ENCODE data around the gene SH3TC1. TPM values are rescaled to one million over a fixed set of nuclear protein-coding genes. Genes with fewer than 3 reads are reported as not detected.

SH3TC1 gene
- polyA plus RNA-seq, 3 donors = 11.1 to 16.3 (median 14.2) TPM

GRCh38 chr4:8274066-8274652 is 75.1 kb downstream of the SH3TC1 start:
- no peak overlapping the region for H3K27ac ChIP-seq (ENCODE audit: low read depth, low read length)
- 82 to 89% (median 83%) methylated on average over 21 of the region's 21 CpGs for WGBS, 3 donors

GRCh38 chr4:8274765-8275547 is 75.9 kb downstream of the SH3TC1 start:
- 44 to 60% (median 44%) methylated on average over 19 of the region's 19 CpGs for WGBS, 3 donors
- no peak overlapping the region for H3K27ac ChIP-seq (ENCODE audit: low read depth, low read length)

- no peak overlapping the region for H3K27ac ChIP-seq (ENCODE audit: low read depth, low read length)
- WGBS, 3 donors = 72 to 73% (median 72%) methylated on average over 4 of the region's 4 CpGs
Measured at GRCh38 chr4:8275548-8275910, 76.4 kb downstream of the SH3TC1 start.

GRCh38 chr4:8276358-8277240 is 77.5 kb downstream of the SH3TC1 start:
- 48 to 67% (median 55%) methylated on average over 24 of the region's 24 CpGs for WGBS, 3 donors
- no peak overlapping the region for H3K27ac ChIP-seq (ENCODE audit: low read depth, low read length)

GRCh38 chr4:8277356-8278008 is 78.4 kb downstream of the SH3TC1 start:
- no peak overlapping the region for H3K27ac ChIP-seq (ENCODE audit: low read depth, low read length)
- 82 to 89% (median 89%) methylated on average over 10 to 11 of the region's 11 CpGs for WGBS, 3 donors

- no peak overlapping the region for H3K27ac ChIP-seq (ENCODE audit: low read depth, low read length)
- WGBS, 3 donors = 55 to 77% (median 57%) methylated on average over 6 of the region's 6 CpGs
Measured at GRCh38 chr4:8278009-8278395, 78.9 kb downstream of the SH3TC1 start.

- H3K27ac ChIP-seq (ENCODE audit: low read depth, low read length) = no peak overlapping the region
- 23 to 40% (median 26%) methylated on average over 17 of the region's 17 CpGs for whole genome bisulfite sequencing, 3 donors
Measured at GRCh38 chr4:8278421-8279287, 79.6 kb downstream of the SH3TC1 start.

GRCh38 chr4:8279321-8280157 is 80.4 kb downstream of the SH3TC1 start:
- WGBS, 3 donors = 74 to 83% (median 80%) methylated on average over 22 of the region's 22 CpGs
- no peak overlapping the region for H3K27ac ChIP-seq (ENCODE audit: low read depth, low read length)

GRCh38 chr4:8280158-8280875 is 81.2 kb downstream of the SH3TC1 start:
- H3K27ac ChIP-seq (ENCODE audit: low read depth, low read length) = no peak overlapping the region
- WGBS, 3 donors = 86 to 90% (median 88%) methylated on average over 24 to 25 of the region's 25 CpGs

- no peak overlapping the region for H3K27ac ChIP-seq (ENCODE audit: low read depth, low read length)
- WGBS, 3 donors = 81 to 91% (median 89%) methylated on average over 15 of the region's 15 CpGs
Measured at GRCh38 chr4:8280876-8281440, 81.9 kb downstream of the SH3TC1 start.

GRCh38 chr4:8281519-8282133 is 82.5 kb downstream of the SH3TC1 start:
- H3K27ac ChIP-seq (ENCODE audit: low read depth, low read length) = no peak overlapping the region
- WGBS, 3 donors = 64 to 67% (median 65%) methylated on average over 19 of the region's 19 CpGs

- 81 to 92% (median 91%) methylated on average over 12 to 14 of the region's 14 CpGs for WGBS, 3 donors
- no peak overlapping the region for H3K27ac ChIP-seq (ENCODE audit: low read depth, low read length)
Measured at GRCh38 chr4:8282134-8282641, 83.1 kb downstream of the SH3TC1 start.

- 87 to 94% (median 89%) methylated on average over 14 of the region's 14 CpGs for WGBS, 3 donors
- no peak overlapping the region for H3K27ac ChIP-seq (ENCODE audit: low read depth, low read length)
Measured at GRCh38 chr4:8282742-8283141, 83.7 kb downstream of the SH3TC1 start.

GRCh38 chr4:8283161-8283560 is 84.1 kb downstream of the SH3TC1 start:
- no peak overlapping the region for H3K27ac ChIP-seq (ENCODE audit: low read depth, low read length)
- WGBS, 3 donors = 62 to 81% (median 63%) methylated on average over 8 to 10 of the region's 10 CpGs

GRCh38 chr4:8283631-8284121 is 84.6 kb downstream of the SH3TC1 start:
- H3K27ac ChIP-seq (ENCODE audit: low read depth, low read length) = no peak overlapping the region
- WGBS, 3 donors = 67 to 80% (median 71%) methylated on average over 19 to 20 of the region's 20 CpGs
